Body of pancreas (tissue), 4 donors: ENCODE results near the gene COL8A1. TPM values are rescaled to one million over a fixed set of nuclear protein-coding genes. Genes with fewer than 3 reads are reported as not detected.

Experiments
- ATAC-seq: fragments of 150-250 bp; one replicate; pipeline ENCODE4 v1.9.1; 2016
- DNase-seq, 4 donors: peaks; one replicate each; pipeline ENCODE4 v3.0.0-alpha.2; 2019
- H3K27ac ChIP-seq, 4 donors: fragments of 200-600 bp; sonication (generic); 1 replicate in 3 of 4; 2 replicates in 1 of 4; pipeline versions ENCODE4 v1.5.1 to v1.6.1; 2016 to 2019; ENCODE audit warnings: mild to moderate bottlenecking in 1 of 4, mixed read lengths in 1 of 4, moderate library complexity in 1 of 4
- H3K27me3 ChIP-seq, 2 donors: fragments of 200-600 bp; sonication (generic); one replicate each; pipeline ENCODE4 v1.6.0; 2016; ENCODE audit warnings: mild to moderate bottlenecking in 1 of 2
- H3K36me3 ChIP-seq, 2 donors: fragments of 200-600 bp; sonication (generic); replicated peaks in 1 of 2; 2 replicates each; pipeline ENCODE4 v1.5.1; 2016; ENCODE audit warnings: low read depth in 2 of 2; ENCODE audit not compliant: insufficient read depth in 1 of 2
- H3K4me1 ChIP-seq: fragments of 200-600 bp; sonication (generic); one replicate; pipeline ENCODE4 v1.6.0; 2016
- H3K4me3 ChIP-seq, 2 donors: fragments of 200-600 bp; sonication (generic); 1 replicate in 1 of 2; 2 replicates in 1 of 2; pipeline ENCODE4 v1.5.1; 2016 to 2019
- H3K9me3 ChIP-seq, 3 donors: fragments of 200-600 bp; sonication (generic); 1 replicate in 2 of 3; 2 replicates in 1 of 3; pipeline ENCODE4 v1.5.1; 2016
- POLR2A ChIP-seq, 3 donors: fragments of 450-650 bp; IDR thresholded peaks; one replicate each; pipeline ENCODE4 v1.6.1; 2016; ENCODE audit warnings: antibody characterized with exemption in 3 of 3, mild to moderate bottlenecking in 2 of 3
- WGBS, 2 donors: methylation state at CpG; one replicate each; pipeline ENCODE4 v1.1.5; 2017; 5-methylcytosine and 5-hydroxymethylcytosine counted together
- intact Hi-C: fragments of 100-400 bp; cut with DNase I; formaldehyde crosslinking; loops from one replicate; pipeline ENCODE4 v1.15.1; 2023
- total RNA-seq, 2 donors: library from RNA; depleted of rRNA; stranded (reverse); fragments of >200 nt; gene quantifications; one replicate each; pipeline ENCODE4 v1.1.0, GENCODE V29; 2016
- TF ChIP-seq, protein P1 (sequence below), 7 experiments: fragments of 450-650 bp in 4 of 7; fragments of 200-600 bp in 3 of 7; sonication (generic) in 3 of 7; IDR thresholded peaks; one replicate each; pipeline ENCODE4 v1.5.1; 2016 to 2019; ENCODE audit warnings: antibody characterized with exemption in 7 of 7

Gene COL8A1
- total RNA-seq, 2 donors from 2014 or later, result 0.99 to 5.4 TPM

DNA sequence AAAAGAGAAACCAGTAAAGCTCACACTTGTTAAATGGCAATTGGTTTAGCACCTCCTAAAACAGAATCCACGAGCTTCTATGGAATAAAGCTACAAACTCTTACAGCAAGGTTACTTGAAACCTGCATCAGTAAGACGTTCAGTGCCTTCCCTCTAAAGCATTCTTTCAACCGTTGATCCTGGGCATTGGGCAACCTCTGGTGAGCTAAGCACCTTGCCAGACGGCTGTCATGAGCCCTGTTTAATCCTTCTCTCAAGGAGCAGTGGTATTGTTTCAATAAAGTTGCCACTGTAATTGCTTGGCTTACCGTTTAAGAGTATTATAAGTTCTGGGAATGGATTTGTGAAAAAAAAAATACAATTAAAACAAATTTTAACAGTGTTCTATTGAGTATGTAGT, 75.0 kb downstream of the COL8A1 start:
- Histone ChIP-seq H3K27me3 (no peaks in the 10 kb centered on the region), H3K9me3 (no peaks in the 10 kb centered on the region), H3K36me3 (no peaks in the 10 kb centered on the region), H3K4me3 (no peak overlapping the region), H3K4me1 (no peaks in the 10 kb centered on the region), H3K27ac (no peak overlapping the region)
- intact Hi-C loops, result no loop called here
- no peak for TF ChIP-seq POLR2A (IDR thresholded peaks at IDR 0.05)
- TF ChIP-seq, protein P1, sequence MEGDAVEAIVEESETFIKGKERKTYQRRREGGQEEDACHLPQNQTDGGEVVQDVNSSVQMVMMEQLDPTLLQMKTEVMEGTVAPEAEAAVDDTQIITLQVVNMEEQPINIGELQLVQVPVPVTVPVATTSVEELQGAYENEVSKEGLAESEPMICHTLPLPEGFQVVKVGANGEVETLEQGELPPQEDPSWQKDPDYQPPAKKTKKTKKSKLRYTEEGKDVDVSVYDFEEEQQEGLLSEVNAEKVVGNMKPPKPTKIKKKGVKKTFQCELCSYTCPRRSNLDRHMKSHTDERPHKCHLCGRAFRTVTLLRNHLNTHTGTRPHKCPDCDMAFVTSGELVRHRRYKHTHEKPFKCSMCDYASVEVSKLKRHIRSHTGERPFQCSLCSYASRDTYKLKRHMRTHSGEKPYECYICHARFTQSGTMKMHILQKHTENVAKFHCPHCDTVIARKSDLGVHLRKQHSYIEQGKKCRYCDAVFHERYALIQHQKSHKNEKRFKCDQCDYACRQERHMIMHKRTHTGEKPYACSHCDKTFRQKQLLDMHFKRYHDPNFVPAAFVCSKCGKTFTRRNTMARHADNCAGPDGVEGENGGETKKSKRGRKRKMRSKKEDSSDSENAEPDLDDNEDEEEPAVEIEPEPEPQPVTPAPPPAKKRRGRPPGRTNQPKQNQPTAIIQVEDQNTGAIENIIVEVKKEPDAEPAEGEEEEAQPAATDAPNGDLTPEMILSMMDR (IDR thresholded peaks at IDR 0.05), result no peak
- no peak for ATAC-seq
- DNase-seq, result no peak
- 32 to 33% methylated on average over 5 of the region's 5 CpGs for WGBS, 2 donors

DNA sequence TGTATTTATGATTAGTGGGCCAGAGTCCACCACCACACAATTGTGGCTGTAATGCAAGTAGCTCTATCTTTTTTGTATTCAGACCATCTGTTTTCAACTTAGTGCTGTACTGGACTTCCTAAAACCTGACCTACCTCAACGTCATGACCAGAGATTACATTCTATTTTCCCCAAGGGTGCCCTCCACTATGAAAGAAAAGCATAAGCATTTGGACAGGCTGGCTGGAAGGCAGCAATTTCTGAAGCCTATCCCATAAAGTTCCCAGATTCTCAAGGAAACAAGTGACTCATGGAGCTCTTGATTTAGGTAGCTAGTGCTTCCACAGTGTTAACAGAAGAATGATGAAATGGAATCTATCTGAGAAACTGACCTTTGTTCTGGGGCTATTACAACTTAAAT, 75.8 kb downstream of the COL8A1 start:
- Histone ChIP-seq H3K36me3 (no peaks in the 10 kb centered on the region), H3K9me3 (no peaks in the 10 kb centered on the region), H3K27me3 (no peaks in the 10 kb centered on the region), H3K4me1 (no peaks in the 10 kb centered on the region), H3K27ac (no peak overlapping the region), H3K4me3 (no peak overlapping the region)
- 42 to 50% methylated on average over 1 of the region's 1 CpG for WGBS, 2 donors
- intact Hi-C loops, result no loop called here
- DNase-seq, result no peak
- TF ChIP-seq POLR2A (IDR thresholded peaks at IDR 0.05), result no peak
- TF ChIP-seq, protein P1 (IDR thresholded peaks at IDR 0.05), result no peak
- no peak for ATAC-seq

DNA sequence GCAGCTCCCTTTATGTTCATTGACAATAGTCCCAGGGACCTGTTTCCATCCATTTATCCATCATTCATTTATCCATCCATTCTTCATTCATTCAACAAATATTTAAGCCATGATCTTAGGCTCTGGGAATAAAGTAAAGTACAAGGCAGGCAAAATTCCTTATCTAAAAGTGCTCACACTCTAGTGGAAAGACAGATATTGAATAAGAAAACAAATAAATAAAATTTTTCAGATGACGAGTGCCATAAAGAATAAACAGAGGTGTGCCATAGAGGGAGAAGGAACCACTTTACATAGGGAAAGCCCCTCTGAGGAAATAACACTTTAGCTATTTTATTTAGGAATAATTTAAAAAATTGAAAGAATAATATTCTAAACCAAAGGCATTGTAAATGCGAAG, 76.2 kb downstream of the COL8A1 start:
- no peaks in the 10 kb centered on the region for H3K36me3 ChIP-seq
- no peaks in the 10 kb centered on the region for H3K9me3 ChIP-seq
- 48 to 57% methylated on average over 2 of the region's 2 CpGs for WGBS, 2 donors
- no peaks in the 10 kb centered on the region for H3K4me1 ChIP-seq
- no peaks in the 10 kb centered on the region for H3K27me3 ChIP-seq
- H3K4me3 ChIP-seq, result no peak overlapping the region
- H3K27ac ChIP-seq, result no peak overlapping the region
- no peak for DNase-seq
- ATAC-seq, result no peak
- TF ChIP-seq POLR2A (IDR thresholded peaks at IDR 0.05), result no peak
- TF ChIP-seq, protein P1 (IDR thresholded peaks at IDR 0.05), result no peak
- intact Hi-C loops, result no loop called here

DNA sequence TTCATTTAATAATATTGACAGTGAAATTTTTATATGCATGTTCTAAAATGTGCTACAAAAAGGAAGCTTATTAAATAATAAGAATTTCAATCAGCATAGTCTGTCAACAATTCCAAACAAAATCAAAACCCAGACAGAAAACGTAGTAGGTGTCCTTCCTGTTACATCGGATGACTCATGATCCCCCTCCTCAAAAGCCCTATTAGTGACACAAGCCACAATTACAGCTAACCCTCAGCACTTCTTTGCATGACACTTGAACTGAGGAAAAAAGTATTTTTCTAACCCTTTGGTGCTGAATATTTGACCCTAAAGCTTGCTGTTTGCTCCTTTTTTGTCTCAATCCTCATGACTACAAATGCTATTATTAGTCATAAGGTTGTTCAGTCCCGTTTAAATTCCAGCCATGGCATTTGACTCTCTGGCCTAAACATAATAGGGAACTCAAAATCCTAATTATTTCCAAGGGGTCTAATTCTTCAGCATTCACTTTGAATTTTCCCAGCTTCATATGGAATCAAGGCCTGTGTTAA, 78.1 kb downstream of the COL8A1 start:
- intact Hi-C loops, result no loop called here

More for the DNA sequence above, 78.1 kb downstream of the COL8A1 start:
- H3K9me3 ChIP-seq, result no peaks in the 10 kb centered on the region
- 36 to 43% methylated on average over 3 of the region's 3 CpGs for WGBS, 2 donors
- ATAC-seq (no peak), DNase-seq (no peak)
- H3K4me3 ChIP-seq, result no peak overlapping the region
- H3K36me3 ChIP-seq, result no peaks in the 10 kb centered on the region
- no peaks in the 10 kb centered on the region for H3K27me3 ChIP-seq
- no peaks in the 10 kb centered on the region for H3K4me1 ChIP-seq
- TF ChIP-seq, protein P1 (IDR thresholded peaks at IDR 0.05), result no peak
- no peak for TF ChIP-seq POLR2A (IDR thresholded peaks at IDR 0.05)
- no peak overlapping the region for H3K27ac ChIP-seq
